Cardiac atrium fibroblast (primary cell): ENCODE results near the gene DCAF8L1. TPM values are rescaled to one million over a fixed set of nuclear protein-coding genes. Genes with fewer than 3 reads are reported as not detected.

Source experiments
- total RNA-seq: library from RNA; depleted of rRNA; stranded (reverse); fragments of >200 nt; gene quantifications from 2 replicates; pipeline ENCODE4 v1.2.3, GENCODE V29; 2015

Gene DCAF8L1
- total RNA-seq, result not detected in 2 replicates

DNA sequence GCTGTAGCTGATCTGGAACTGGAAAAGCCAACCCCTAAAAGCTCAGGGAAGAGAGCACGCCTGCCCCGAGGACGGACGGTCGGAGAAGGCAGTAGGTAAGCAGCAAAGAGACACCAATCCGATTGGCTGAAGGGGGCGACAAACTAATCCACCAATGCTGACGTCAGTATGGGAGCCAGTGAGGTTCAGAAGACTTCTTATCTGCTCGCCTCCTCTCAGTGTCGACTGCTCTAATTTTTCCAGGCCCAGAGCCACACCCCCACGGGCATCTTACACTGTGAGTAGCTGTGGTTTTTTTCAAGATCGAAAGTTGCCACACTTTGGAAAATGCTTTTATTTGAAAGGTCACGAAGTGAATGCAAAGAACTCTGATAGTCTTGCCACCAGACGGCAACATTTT, at the start of gene DCAF8L1:
Gene DCAF8L1 (minus strand): TSS at position 101 of the 400 bp plus-strand sequence. CDS start 115 bp downstream, outside the sequence.

Other genes starting within 250 kb of the DCAF8L1 start
- not detected in 2 replicates for gene MAGEB10, start 173.5 kb downstream of the DCAF8L1 start, total RNA-seq